KOPT-K1 (cell line): ENCODE data around the gene HOXC11.

ENCODE experiments used
- H3K27ac ChIP-seq: fragments of 200-600 bp; sonication (generic); 2 replicates; pipeline ENCODE4 v1.5.1; 2016; ENCODE audit warnings: antibody characterized with exemption, mild to moderate bottlenecking, low read depth, low read length; ENCODE audit not compliant: poor library complexity, severe bottlenecking
- H3K36me3 ChIP-seq: fragments of 200-600 bp; sonication (generic); 2 replicates; pipeline ENCODE4 v1.5.1; 2017; ENCODE audit warnings: antibody characterized with exemption, mild to moderate bottlenecking, low read length, moderate library complexity; ENCODE audit not compliant: insufficient read depth
- H3K9me3 ChIP-seq: fragments of 200-600 bp; sonication (generic); 2 replicates; pipeline ENCODE4 v1.5.1; 2017; ENCODE audit warnings: antibody characterized with exemption, low read length, mild to moderate bottlenecking; ENCODE audit not compliant: insufficient read depth, poor library complexity, severe bottlenecking

HOXC11 gene

GRCh38 chr12:53999559-54000115 is 26.7 kb downstream of the HOXC11 start:
- H3K36me3 ChIP-seq: no peaks in the 10 kb centered on the region
- H3K27ac ChIP-seq: no peak overlapping the region

GRCh38 chr12:54000116-54001114 is 27.5 kb downstream of the HOXC11 start, which contains the start of gene HOXC9:
TSS of gene HOXC9 (plus strand) at chr12:54000161. CDS start at chr12:54000189, 28 bp downstream.
- H3K9me3 ChIP-seq: no peaks in the 10 kb centered on the region
- H3K27ac ChIP-seq: no peak within 1 kb of the TSS
- H3K36me3 ChIP-seq: no peaks in the 10 kb centered on the region

More at GRCh38 chr12:53999559-54000115, 26.7 kb downstream of the HOXC11 start:
- H3K9me3 ChIP-seq: no peaks in the 10 kb centered on the region

GRCh38 chr12:54001283-54002187 is 28.6 kb downstream of the HOXC11 start:
- no peaks in the 10 kb centered on the region for H3K36me3 ChIP-seq
- H3K27ac ChIP-seq: no peak overlapping the region
- no peaks in the 10 kb centered on the region for H3K9me3 ChIP-seq

- no peak overlapping the region for H3K27ac ChIP-seq
- no peaks in the 10 kb centered on the region for H3K36me3 ChIP-seq
- H3K9me3 ChIP-seq: no peaks in the 10 kb centered on the region
These were observed 29.5 kb downstream of the HOXC11 start for GRCh38 chr12:54002278-54002914.

GRCh38 chr12:54002915-54003389 is 30.0 kb downstream of the HOXC11 start:
- no peaks in the 10 kb centered on the region for H3K9me3 ChIP-seq
- H3K27ac ChIP-seq: no peak overlapping the region
- no peaks in the 10 kb centered on the region for H3K36me3 ChIP-seq

GRCh38 chr12:54003625-54004024 is 30.7 kb downstream of the HOXC11 start:
- Histone ChIP-seq H3K27ac (no peak overlapping the region), H3K9me3 (no peaks in the 10 kb centered on the region), H3K36me3 (no peaks in the 10 kb centered on the region)

GRCh38 chr12:54004063-54004840 is 31.3 kb downstream of the HOXC11 start:
- H3K27ac ChIP-seq: no peak overlapping the region

GRCh38 chr12:54004841-54005530 is 32.1 kb downstream of the HOXC11 start:
- Histone ChIP-seq H3K9me3 (no peaks in the 10 kb centered on the region), H3K36me3 (no peaks in the 10 kb centered on the region), H3K27ac (no peak overlapping the region)

More at GRCh38 chr12:54004063-54004840, 31.3 kb downstream of the HOXC11 start:
- no peaks in the 10 kb centered on the region for H3K9me3 ChIP-seq
- no peaks in the 10 kb centered on the region for H3K36me3 ChIP-seq

GRCh38 chr12:54005531-54005852 is 32.6 kb downstream of the HOXC11 start:
- no peaks in the 10 kb centered on the region for H3K9me3 ChIP-seq
- no peaks in the 10 kb centered on the region for H3K36me3 ChIP-seq
- no peak overlapping the region for H3K27ac ChIP-seq

GRCh38 chr12:54005853-54006558 is 33.1 kb downstream of the HOXC11 start:
- Histone ChIP-seq H3K27ac (no peak overlapping the region), H3K36me3 (no peaks in the 10 kb centered on the region), H3K9me3 (no peaks in the 10 kb centered on the region)

- Histone ChIP-seq H3K27ac (no peak overlapping the region), H3K36me3 (no peaks in the 10 kb centered on the region), H3K9me3 (no peaks in the 10 kb centered on the region)
These were observed 33.8 kb downstream of the HOXC11 start for GRCh38 chr12:54006559-54007220.

- no peaks in the 10 kb centered on the region for H3K9me3 ChIP-seq
- H3K27ac ChIP-seq: no peak overlapping the region
- no peaks in the 10 kb centered on the region for H3K36me3 ChIP-seq
These were observed 34.8 kb downstream of the HOXC11 start for GRCh38 chr12:54007538-54008259.
